ENCODE measurements around the gene HACL1.
"Not testable (repeated sequence)": the region's sequence is repeated elsewhere in the genome, so short reads cannot be mapped to it uniquely, and the experiment has no call there.

Gene HACL1

DNA sequence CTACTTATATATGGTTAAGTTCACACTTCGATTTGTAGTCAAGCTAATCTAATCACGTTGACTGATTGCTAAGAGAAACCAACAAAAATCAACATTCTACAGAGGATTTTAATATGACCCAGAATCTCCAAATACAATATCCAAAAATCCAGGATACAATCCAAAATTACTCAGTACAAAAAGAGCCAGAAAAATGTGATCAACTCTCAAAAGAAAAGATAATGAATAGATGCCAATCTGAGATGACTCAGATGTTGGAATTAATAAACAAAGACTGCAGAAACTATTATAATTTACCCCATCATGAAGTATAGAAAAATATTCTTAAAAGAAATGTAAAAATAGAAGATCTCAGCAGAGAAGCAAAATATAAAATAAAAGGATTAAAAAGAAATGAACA, 22.3 kb downstream of the HACL1 start:
- no peak for DNase-seq

DNA sequence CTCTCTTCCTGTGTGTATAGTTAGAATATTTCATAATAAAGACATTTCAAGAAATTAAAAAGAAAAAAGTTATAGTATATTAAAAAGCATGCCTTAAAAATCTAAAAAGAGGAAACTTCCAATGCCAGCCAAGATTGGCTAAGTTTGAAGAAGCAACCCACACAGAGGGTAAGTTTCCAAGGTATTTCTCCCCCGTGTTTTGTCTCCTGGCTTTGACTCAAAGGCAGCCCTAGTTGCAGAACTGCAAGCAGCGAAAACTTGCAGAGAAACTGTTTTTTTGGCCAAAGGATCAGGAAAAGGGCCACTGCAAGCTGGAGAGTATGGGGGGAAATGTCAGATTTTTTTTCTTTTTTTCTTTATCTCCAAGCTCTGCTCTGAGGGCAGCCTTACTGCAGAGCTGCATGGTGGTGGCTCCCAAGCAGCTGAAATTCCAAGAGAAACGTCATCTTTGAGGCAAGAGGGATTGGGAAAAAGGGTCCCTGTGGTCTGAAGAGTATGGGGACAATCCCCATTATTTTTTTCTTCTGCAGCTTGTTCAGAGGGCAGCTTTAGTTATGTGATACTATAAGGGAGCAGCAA, 23.0 kb downstream of the HACL1 start:
- peak; percentile 83 to 84 for DNase-seq

DNA sequence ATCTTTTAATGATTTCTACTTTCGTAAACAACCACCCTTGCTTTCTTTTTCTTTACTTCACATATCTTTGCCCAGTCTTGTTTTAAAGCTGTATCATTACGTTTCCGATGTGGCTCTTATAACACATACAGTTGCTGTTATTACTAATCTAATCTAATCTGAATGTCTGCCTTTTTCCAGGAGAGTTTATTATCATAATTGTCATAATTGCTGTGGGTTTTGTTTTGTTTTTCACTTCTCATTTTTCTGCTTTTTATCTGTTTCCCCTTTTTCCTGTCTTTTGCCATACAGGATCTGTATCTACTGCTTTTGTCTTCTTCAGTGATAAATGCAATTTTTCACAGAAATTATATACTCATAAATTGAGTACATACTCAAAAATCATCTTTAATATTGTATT, 24.9 kb downstream of the HACL1 start:
- DNase-seq = peak in 1 of 2 donors; percentile 52

DNA sequence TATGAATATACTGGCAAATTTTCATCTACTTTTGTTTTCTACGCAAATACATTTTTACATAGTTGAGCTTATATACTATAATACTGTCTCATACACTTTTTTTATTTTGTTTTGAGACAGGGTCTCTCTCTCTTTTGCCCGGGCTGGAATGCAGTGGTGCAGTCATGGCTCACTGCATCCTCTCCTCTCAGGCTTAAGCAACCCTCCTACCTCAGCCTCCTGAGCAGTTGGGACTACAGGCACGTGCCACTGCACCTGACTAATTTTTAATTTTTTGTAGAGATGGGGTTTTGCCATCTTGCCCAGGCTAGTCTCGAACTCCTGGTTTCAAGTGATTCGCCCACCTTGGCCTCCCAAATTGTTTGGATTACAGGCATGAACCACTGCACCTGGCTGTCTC, 25.9 kb downstream of the HACL1 start:
- no peak for DNase-seq

DNA sequence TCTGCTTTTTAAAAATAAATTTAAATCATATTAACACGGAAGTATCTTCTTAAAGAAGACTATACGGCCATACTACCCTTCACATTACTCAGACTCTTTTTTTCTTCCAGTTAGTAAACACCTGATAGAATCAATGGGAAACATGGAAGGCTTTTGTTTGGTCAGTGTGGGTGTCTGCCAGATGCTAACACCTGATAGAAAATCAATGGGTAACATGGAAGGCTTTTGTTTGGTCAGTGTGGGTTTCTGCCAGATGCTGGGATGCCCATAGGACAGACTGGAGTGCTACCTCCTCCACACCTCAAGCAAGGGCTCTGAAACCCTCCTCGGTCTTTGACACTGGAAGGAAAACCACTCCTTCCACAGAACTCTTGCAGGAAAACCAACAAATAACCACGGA, 29.2 kb downstream of the HACL1 start:
- no peak for DNase-seq

DNA sequence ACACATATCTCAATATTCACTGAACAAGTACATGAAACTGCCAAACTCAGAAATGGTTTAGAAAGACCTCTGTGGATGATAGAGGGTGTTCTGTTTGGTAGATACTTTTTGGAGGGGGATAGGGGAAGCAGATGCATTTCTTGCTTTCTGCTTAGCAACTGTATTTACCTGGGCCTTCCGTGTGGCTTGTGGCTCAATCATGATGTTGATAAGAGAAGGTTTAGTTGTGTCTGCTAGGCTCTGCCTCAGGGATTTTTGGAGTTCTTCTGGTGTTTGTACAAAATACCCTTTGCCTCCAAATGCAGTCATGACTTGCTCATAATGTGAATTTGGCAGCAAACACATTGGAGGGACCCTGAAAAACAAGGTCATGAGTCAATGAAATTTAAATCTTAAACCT, 38.2 kb downstream of the HACL1 start:
- no peak for DNase-seq

DNA sequence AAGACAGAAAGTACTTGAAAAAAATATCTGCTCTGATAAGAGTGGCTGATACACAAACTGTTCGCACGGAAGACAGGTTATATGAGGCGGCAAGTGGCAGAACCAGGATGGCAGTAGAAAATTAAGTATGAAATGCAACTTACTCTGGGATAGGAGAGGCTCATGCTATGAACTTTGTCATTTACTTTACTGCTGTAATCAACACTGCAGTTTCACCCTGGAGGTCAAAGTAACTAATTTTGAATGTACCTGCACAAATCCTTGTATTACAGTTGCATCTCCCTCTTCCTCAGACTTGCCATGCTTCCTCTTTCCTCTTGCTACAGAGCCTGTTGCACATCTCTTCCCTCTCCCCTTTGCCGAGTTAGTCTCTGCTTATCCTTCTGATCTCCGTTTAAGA, 38.8 kb downstream of the HACL1 start:
- no peak for DNase-seq

DNA sequence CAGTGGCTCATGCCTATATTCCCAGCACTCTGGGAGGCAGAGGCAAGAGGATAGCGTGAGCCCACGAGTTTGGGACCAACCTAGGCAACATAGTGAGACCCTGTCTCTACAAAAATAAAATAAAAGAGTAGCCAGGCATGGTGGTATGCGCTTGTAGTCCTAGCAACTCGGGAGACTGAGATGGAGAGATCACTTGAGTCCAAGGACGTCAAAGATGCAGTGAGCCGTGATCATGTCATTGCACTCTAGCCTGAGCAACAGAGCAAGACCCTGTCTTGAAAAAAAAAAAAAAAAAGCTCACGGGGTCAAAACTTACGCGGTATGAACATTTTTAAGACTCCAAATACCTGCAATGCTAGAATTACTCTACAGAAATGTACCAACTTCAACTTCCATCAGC, 42.8 kb downstream of the HACL1 start:
- no peak for DNase-seq

DNA sequence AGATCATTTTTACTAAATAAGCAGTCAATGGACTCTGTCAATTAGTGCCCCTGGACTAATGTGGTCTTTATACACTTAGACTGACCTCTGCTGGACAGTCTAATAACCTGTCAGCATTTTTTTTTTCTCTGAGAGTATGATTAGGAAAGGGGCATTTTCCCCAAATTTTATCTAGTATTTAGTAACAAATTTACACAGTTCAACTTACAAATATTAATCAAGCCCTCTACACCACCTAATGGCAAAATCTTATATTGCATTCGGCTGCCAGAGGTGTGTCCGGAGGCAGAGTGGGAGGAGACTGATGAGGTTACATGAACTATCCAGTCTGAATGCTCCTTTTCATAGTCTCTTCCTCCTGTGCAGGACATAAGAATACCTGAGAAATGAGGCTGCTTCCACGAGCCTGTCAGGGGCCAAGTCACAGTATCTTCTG, 43.8 kb downstream of the HACL1 start:
- peak; percentile 89 to 90 for DNase-seq

DNA sequence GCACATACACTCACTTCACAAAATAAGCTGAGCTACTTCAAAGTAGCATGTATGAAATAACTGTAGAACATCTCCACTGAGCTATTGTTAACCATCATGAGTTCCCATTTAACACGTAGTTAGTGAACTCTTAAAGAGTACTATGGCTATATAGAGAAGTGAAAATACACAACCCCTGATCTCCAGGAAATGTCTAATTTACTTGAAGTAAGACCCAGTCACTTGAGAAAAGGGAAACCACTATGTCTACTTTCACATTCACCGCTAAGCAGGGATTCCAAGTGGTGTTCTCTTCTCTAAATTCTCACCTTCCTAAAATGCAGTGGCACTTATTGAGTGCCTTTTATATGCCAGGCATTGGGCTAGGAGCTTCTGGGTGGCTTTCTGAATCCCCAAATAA, 44.9 kb downstream of the HACL1 start:
- DNase-seq = peak; percentile 79 to 96

DNA sequence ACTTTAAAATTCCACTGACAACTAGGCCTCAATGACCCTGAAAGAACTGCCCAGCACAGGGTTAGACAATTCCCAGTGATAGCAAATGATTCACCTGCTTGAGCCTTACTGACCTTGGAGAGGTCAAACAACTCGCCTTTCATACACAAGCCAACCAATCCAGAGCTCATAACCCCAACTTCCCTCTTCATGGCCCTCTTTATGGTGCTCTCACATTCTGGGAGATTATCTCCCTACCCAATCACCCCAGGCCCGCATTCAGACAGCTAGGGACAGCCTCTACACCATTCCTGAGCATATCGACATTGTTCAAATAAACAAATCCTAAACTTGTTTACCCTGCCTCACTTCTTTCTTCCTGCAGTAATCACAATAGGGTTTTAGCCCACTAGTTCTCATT, 47.6 kb downstream of the HACL1 start:
- DNase-seq = no peak

DNA sequence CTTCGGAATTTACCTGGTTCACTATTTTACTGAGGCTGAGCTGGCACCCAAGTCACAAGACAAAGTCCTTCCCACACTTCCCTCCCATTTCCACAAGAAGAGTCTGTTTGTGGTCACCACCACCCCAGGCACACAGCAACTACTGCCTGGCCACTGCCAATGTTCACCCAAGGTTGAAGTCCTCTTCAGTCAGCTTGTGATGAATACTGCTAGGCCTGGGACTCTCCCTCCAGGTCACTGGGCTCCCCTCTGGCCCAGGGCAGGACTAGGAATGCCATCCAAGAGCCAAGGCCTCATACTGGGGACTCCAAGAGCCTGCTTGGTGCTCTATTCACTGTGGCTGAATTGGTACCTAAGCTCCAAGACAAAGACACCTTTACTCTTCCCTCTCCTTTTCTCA, 49.5 kb downstream of the HACL1 start:
- peak in 1 of 2 donors; percentile 23 for DNase-seq

DNA sequence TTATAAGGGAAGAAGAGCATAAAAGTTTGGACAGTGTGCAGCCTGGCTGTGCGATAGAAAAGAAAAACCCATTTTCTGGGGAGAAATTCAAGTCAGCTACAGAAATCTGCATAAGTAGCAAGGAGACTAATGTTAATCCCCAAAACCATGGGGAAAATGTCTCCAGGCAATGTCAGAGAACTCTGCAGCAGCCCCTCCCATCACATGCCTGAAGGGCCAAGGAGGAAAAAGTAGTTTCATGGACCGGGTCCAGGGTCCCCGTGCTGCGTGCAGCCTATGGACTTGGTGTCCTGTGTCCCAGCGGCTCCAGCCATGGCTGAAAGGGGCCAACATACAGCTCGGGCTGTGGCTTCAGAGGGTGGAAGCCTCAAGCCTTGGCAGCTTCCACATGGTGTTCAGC, 51.5 kb downstream of the HACL1 start:
- no peak for DNase-seq

DNA sequence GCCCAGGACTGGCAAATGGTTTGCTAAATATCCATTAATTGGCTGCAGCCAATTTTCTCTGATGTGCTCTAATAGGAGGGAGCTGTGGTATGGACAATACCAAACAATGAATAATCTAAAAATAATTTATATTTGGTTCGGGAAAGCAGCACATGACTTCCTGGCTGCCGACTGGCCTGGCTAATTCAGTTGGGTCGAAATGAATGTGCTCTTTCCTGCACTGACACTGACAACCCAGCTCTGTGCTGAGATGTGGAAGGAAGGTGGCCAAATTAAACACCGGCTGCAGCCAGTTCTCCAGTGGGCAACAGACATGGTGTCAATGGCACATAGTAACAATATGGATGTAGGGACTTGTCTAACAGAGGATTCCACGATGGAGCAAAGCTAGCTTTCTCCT, 58.8 kb downstream of the HACL1 start:
- DNase-seq = no peak

DNA sequence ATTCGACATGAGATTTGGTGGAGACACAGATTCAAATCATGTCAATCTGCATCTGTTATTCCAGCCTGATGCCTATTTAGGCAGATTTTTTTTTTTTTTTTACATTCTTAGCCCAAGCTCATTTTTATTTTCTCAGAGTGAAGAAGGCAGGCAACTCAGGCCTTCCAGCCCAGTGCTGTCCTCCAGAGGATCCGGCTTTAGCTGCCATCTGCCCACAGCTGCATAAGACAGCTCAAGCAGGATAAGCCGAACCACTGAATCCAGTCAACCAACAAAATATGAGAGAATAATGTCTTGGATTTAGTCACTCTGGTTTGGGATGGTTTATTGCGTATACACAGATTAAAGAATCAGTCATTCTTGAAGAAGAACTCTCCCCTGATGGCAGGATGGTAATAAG, 60.0 kb downstream of the HACL1 start:
- no peak for DNase-seq

DNA sequence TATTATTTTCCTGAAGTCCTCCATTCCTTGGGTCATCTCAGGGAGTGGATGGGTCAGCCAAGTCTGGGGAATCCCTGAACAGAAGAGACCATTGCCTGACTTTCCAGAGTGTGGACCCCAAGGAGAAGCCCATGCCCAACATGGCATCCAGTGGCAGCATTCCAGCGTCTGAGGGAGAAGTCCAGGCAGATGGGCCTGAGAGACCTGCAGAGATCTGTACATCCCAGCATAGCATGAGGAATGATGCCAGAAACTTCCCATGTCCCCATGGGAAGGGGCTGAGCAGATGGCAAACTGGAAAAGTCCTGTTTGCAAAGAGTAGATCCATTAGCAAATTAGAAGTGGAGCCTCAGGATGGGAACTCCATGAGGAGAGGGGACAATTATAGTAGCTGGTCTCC, 62.3 kb downstream of the HACL1 start:
- no peak for DNase-seq

DNA sequence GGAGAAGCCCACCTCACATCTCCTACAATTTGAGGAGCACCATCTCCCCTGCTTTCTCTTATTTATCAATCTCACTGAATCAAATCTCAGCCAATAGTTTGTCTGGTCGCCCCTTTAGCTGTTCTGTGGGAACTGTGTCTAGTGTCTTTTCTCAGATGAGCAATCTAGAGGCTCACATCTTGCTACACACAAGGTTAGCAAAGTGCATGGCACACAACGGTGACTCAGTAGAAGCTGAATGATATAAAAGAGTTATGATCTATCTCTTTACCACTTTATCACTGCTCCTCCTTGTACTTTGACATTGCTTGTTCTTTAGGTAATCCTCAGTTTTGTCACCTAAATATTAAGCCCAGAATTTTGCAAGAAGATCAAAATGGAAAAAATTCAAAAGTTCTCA, 63.0 kb downstream of the HACL1 start:
- DNase-seq = no peak

DNA sequence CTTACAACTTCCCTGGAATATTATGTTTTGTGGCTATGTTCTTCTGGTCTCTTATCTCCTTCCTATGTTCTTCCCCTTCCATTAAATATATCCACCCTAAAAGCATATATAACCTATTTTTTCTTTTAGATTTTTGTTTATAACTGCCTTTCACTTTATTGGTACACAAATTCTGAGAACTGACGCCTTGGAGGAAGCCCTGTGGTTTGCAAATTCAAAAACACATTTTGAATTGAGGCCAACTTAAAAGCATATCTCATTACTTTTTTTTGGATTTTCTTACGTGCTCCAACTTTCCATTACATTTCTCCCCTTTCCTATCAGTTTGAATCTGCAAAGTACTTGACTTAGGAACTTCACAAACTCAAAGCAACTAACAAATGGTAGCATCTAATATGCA, 64.5 kb downstream of the HACL1 start:
- DNase-seq = no peak

DNA sequence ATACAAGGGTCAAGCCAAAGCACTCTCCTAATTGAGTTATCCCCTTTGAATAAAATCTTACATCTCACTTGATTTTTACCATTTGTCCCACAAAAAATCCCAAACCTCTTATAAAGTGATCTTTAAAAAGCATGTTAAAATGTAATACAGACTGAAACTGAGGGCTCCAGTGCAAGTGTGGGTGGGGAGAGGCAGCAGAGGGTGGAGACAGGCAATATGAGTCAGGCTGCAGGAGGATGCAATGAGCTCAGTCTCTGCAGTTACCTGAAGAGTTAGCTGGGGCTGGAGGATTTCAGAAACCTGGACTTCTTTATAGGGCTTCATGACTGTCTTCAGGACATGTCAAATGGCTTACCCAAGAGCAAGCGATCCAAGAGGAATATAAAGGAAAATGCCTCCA, 65.6 kb downstream of the HACL1 start:
- peak in 1 of 2 donors; percentile 46 for DNase-seq

DNA sequence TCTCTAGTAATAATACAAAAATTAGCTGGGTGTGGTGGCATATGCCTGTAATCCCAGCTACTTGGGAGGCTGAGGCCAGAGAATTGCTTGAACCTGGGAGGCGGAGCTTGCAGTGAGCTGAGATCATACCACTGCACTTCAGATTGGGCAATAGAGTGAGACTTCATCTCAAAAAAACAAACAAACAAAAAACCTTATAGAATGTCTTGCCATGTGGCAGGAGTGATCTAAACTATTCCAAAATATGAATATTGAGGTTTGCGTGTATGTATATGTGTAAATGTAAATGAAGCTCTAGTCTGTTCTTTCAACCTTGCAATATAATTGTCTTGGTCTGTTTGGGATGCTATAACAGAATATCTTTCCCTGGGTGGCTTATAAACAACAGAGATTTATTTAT, 68.8 kb downstream of the HACL1 start:
- DNase-seq = not testable (repeated sequence)

DNA sequence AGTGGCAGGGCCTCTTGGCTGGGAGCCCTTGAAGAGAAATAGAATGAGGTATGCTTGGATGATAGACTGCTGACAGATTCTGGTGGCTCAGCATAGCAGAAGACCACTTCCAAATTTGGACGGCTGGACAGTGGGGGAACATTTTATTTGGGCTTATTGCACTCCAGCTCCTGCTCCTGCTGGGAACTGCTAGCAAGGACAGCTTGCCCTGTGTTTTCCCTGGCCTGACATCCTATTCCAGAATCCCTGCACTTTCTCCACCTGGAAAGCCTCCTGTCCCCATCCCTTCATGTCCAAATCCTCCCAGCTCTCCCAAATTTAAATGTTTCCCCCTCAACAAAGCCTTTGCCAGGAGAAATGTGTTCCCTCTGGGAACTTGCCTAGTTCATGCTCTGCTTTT, 70.0 kb downstream of the HACL1 start:
- DNase-seq = no peak

DNA sequence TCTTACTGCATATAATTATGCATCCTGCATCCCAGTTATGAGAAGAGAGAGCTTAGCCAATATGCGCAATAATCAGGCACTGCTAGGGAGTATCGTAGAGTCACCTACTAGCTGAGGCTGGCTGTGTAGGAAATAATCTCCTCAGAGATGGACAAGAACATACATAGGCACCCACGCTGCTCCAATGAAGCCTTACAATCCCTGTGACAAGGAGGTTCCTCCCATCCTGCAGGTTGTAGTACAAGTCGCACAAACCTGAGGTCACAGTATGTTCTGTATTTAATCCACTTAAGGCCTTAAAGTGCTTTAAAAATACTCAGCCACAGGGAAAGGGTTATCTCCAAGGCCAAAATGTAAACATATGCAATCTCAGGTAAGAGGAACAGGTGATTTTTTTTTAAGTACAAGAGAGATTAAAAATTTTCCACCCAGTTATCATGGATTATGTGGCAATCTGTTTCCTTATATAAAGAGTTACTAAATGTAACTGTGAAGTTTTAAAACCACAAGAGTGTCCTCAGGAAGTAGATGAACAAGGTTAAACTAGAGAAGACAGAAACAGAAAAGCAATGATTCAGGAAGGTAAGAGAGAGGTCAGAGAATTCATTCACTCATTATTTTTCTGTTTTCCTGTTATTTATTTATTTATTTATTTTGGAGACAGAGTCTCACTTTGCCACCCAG, 72.4 kb downstream of the HACL1 start:
- DNase-seq = no peak

DNA sequence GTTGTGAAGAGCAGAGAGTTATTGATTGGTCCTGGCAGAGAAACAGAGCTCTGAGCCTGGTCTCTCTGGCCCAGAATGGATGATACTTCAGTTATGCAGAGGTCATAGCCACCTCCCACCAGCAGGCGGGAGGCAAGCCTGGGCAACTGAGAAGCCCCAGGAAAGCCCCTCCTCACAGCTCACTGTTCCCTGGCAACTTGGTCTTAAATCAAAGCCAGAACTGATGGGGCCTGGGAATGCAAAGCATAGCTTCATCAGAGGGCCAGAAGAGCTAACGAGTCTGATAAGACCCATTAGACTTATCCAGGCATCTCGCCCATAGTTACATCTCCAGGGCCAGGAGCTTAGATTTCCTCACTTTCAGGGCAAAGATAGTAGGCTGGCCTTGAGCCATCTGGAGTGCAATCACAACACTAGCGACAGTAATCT, 74.3 kb downstream of the HACL1 start:
- DNase-seq = no peak

DNA sequence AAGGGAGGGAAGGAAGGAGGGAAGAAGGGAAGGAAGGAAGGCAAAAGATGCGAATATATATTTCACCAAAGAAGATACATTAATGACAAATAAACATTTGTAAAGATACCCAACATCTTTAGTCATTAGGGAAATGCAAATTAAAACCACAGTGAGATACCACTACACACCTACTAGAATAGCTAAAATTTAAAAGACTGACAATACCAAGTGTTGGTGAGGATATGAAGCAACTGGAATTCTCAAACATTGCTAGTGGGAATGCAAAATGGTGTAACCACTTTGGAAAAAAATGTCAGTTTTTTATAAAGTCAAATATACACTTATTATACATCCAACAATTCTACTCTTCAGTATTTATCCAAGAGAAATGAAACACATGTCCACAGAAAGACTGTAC, 75.6 kb downstream of the HACL1 start:
- no peak for DNase-seq
